ENCODE measurements around the gene SLC2A8.

DNA sequence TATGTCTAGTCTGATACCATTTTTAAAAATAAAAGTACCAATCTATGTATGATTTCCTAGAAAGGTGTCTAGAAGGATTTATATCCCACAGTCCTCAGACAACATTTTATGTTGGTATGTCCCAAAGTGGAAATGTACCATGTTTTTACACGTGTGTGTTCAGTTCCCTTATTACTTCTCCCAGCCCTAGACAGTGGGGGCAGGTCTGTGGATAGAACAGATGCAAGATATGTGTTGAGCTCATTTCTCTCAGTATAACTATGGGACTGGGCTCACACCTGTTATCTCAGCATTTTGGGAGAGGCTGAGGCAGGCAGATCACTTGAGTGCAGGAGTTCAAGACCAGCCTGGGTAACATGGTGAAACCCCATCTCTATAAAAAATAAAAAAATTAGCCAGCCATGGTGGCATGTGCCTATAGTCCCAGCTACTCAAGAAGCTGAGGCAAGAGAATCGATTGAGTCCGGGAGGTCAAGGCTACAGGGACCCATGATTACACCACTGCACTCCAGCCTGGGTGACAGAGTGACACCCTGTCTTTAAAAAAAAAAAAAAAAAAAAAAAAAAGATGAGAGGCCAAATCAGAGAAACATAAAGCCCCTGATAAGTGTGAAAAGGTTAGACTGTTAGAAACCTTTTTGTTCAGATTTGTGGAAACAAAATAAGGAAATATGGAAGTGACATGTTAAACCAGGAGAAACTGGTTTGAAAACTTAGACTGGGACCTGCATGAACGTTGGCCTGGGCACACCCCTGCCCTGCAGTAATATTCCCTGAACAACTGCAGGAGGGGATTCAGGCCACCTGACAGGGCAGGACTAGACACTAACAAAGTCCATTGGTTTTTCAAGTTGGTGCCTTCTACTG is 7.4 kb upstream of the SLC2A8 start:
- TF ChIP-seq EZH2 (IDR thresholded peaks at IDR 0.05; ENCODE audit: borderline replicate concordance, low read length): no peak
- TF ChIP-seq, protein P1, sequence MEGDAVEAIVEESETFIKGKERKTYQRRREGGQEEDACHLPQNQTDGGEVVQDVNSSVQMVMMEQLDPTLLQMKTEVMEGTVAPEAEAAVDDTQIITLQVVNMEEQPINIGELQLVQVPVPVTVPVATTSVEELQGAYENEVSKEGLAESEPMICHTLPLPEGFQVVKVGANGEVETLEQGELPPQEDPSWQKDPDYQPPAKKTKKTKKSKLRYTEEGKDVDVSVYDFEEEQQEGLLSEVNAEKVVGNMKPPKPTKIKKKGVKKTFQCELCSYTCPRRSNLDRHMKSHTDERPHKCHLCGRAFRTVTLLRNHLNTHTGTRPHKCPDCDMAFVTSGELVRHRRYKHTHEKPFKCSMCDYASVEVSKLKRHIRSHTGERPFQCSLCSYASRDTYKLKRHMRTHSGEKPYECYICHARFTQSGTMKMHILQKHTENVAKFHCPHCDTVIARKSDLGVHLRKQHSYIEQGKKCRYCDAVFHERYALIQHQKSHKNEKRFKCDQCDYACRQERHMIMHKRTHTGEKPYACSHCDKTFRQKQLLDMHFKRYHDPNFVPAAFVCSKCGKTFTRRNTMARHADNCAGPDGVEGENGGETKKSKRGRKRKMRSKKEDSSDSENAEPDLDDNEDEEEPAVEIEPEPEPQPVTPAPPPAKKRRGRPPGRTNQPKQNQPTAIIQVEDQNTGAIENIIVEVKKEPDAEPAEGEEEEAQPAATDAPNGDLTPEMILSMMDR (IDR thresholded peaks at IDR 0.05; ENCODE audit: low read length): no peak
